ENCODE measurements around the gene ANKRD22. TPM values are rescaled to one million over a fixed set of nuclear protein-coding genes. Genes with fewer than 3 reads are reported as not detected.
A peak's percentile ranks its signal among the peaks of the same experiment; 100 is the strongest.

Gene ANKRD22
- total RNA-seq, 6 donors from 2014 or later, result 0.30 to 1.9 (median 1.1) TPM; not detected in 2

DNA sequence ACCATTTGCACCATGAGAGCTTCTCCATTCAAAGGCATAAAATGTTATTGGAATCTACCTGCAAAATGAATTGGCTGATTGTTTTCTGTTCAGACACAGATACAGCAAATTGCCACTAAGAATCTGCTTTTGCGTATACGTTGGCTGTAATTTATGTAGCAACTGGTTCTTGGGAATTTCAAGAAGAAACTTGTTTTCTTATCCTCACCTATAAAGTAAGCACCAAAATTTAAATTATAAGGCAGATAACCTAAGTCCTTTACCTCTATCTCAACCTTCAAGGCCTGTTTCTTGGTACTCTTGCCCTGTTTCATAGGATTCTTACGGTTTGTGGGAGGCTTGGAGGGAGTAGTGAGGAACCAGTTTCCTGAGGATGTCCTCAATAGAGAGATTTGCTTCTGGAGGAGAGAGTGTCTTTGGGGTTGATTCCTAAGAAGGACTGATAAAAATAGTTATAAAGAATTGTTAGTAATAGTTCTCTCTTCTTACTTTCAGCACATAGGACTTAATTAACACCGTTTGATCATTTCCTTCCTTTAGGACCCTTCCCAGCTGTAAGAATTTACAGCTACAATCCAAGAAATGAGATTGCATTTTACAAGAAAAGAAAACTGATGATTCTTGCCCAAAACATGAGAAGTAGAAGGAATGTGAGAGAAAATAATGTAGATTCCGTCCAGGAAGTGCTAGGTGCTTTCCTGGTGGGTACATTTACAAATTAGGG is 30.4 kb upstream of the ANKRD22 start:
- no peak for ATAC-seq (ENCODE audit: low FRiP score in 2 of 2)
- peaks cover 11 to 30% (median 23%) of the 10 kb centered on the region in 4 donors for H3K4me1 ChIP-seq
- peak overlapping the region in 1 of 4 donors; percentile 75 for H3K4me3 ChIP-seq
- TF ChIP-seq, protein P1, sequence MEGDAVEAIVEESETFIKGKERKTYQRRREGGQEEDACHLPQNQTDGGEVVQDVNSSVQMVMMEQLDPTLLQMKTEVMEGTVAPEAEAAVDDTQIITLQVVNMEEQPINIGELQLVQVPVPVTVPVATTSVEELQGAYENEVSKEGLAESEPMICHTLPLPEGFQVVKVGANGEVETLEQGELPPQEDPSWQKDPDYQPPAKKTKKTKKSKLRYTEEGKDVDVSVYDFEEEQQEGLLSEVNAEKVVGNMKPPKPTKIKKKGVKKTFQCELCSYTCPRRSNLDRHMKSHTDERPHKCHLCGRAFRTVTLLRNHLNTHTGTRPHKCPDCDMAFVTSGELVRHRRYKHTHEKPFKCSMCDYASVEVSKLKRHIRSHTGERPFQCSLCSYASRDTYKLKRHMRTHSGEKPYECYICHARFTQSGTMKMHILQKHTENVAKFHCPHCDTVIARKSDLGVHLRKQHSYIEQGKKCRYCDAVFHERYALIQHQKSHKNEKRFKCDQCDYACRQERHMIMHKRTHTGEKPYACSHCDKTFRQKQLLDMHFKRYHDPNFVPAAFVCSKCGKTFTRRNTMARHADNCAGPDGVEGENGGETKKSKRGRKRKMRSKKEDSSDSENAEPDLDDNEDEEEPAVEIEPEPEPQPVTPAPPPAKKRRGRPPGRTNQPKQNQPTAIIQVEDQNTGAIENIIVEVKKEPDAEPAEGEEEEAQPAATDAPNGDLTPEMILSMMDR (IDR thresholded peaks at IDR 0.05), result no peak
- TF ChIP-seq POLR2A (IDR thresholded peaks at IDR 0.05), result no peak
- no peak for TF ChIP-seq EP300 (IDR thresholded peaks at IDR 0.05)
- no peak for TF ChIP-seq POLR2AphosphoS5 (IDR thresholded peaks at IDR 0.05)
- H3K36me3 ChIP-seq, result no peaks in the 10 kb centered on the region
- H3K27me3 ChIP-seq, result no peaks in the 10 kb centered on the region
- WGBS, 2 donors, result 65 to 68% methylated on average over 5 of the region's 5 CpGs
- DNase-seq, result no peak
- no peaks in the 10 kb centered on the region for H3K9me3 ChIP-seq
- H3K27ac ChIP-seq, result peak overlapping the region in 2 of 4 donors; percentile 41 to 91

DNA sequence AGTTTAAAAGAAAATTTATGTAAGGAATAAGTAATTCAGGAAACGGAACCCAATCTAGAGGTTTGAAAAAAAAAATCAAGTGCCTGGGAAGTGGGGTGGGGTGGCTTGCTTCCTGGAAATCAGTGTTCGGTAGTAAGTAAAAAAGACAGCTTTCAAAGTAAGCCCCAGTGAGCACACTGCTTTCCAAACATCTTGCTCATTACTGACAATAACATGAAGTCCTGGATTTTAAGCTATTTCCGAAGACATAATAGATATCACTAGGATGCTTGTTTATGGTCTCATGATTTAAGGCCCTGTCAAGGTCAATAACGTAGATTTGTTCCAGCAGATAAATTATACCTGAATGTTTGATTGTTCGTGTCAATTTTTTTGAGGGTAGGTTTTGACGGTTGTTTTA is 29.7 kb upstream of the ANKRD22 start:
- Histone ChIP-seq H3K9me3 (no peaks in the 10 kb centered on the region), H3K27me3 (no peaks in the 10 kb centered on the region), H3K4me3 (peak overlapping the region in 3 of 4 donors; percentile 63 to 85 (median 75)), H3K36me3 (no peaks in the 10 kb centered on the region), H3K4me1 (peaks cover 11 to 30% (median 19%) of the 10 kb centered on the region in 4 donors), H3K27ac (peak overlapping the region; percentile 86 to 93 (median 90))
- TF ChIP-seq, protein P1 (IDR thresholded peaks at IDR 0.05), result no peak
- TF ChIP-seq POLR2A (IDR thresholded peaks at IDR 0.05), result no peak
- no peak for TF ChIP-seq EP300 (IDR thresholded peaks at IDR 0.05)
- DNase-seq (no peak), ATAC-seq (ENCODE audit: low FRiP score in 2 of 2) (no peak)
- 33 to 34% methylated on average over 6 of the region's 6 CpGs for WGBS, 2 donors

DNA sequence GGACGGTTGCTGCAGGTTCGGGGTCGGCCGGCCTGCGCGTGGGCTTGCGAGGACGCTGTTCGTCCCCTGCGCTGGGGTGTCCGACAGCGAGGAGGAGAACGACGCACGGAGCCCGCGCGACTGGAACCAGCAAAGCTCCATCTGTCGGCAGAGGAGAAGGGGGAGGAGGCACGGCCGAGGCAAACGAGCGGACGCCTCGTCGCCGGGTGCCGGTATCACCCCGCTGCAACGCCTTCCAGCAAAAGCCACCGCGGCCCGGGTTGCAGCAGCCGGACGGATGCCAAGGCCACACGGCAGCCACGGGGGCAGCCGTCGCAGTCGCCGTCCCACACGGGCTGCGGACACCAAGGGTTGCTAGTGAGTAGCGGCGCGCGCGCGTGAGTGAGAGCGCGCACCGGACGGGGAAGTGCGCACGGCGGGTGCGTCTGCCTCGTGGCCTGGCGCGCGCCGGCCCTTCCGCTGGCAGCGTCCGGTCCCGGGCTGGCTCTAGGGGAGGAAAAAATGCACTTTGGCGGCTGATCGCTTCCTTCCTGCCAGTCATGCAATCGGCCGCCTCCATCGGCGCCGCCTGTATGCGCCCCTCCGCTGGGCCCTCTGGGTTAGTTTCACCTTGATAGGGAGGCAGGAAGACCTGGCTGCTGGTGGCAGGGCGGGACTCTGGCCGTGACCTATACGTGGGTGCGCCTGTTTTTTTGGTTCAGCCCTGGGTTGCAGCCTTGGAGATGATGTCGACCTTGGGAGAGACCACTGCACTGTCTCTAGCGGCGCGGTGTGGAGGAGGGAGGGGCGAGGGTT is 28.8 kb upstream of the ANKRD22 start:
- no peaks in the 10 kb centered on the region for H3K27me3 ChIP-seq
- peak overlapping the region; percentile 86 to 93 (median 90) for H3K27ac ChIP-seq
- H3K9me3 ChIP-seq, result no peaks in the 10 kb centered on the region
- DNase-seq, result peak; percentile 86 to 97
- no peaks in the 10 kb centered on the region for H3K36me3 ChIP-seq
- whole genome bisulfite sequencing, 2 donors, result 0 to 5% methylated on average over 11 to 24 of the region's 84 CpGs
- TF ChIP-seq POLR2AphosphoS5 (IDR thresholded peaks at IDR 0.05) (peak; percentile 80 to 89), POLR2A (IDR thresholded peaks at IDR 0.05) (peak in 3 of 4 donors; percentile 22 to 87 (median 64)), EP300 (IDR thresholded peaks at IDR 0.05) (peak in 1 of 4 donors; percentile 51)
- TF ChIP-seq, protein P1 (IDR thresholded peaks at IDR 0.05), result peak in 5 of 6 experiments; percentile 9 to 35 (median 18)
- H3K4me1 ChIP-seq, result peaks cover 11 to 30% (median 19%) of the 10 kb centered on the region in 4 donors
- peak; percentile 97 for ATAC-seq (ENCODE audit: low FRiP score in 2 of 2)
- H3K4me3 ChIP-seq, result peak overlapping the region; percentile 63 to 85 (median 71)

DNA sequence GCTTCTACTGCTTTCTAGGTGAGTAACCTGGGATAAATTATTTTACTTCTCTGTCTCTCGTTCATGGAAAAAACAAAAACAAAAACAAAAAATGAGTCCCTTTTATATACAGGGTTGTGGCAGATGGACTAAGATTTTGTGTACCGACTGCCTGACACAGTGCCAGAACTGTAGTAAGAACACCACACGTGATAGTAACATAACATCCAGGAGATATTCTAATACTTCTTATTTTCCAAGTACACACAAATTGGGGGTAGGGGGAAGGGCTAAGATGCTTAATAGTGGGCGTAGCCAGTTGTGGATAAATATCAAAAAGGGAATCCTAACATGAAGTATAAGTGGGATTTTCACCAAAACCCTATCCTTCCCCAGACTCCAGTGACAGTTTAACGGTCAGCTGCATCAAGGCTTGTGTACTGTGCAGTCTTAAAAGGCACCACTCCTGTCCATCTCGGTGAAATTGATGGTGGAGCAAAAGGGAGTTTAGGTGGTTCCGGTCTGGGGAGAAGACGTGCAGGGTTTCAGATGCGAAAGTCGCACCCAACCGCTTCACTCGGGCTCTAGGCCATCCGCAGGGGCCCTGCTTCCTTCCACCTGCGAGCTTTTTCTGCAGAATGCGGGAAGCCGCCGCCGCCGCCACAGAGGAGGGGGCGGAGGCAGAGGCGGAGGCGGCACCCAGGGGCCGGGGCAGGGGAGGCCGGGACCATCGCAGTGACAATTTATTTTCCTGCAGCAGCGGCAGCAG is 28.1 kb upstream of the ANKRD22 start, which contains the start of gene STAMBPL1:
Gene STAMBPL1 (plus strand): TSS at position 712 of the 748 bp plus-strand sequence. CDS start 21,464 bp downstream, outside the sequence.
- WGBS, 2 donors, result 5 to 22% methylated on average over 6 to 26 of the region's 26 CpGs
- Histone ChIP-seq H3K4me1 (peaks cover 11 to 30% (median 19%) of the 10 kb centered on the region in 4 donors), H3K27ac (peak within 1 kb of the TSS; percentile 86 to 93 (median 90)), H3K36me3 (no peaks in the 10 kb centered on the region), H3K27me3 (no peaks in the 10 kb centered on the region), H3K9me3 (no peaks in the 10 kb centered on the region), H3K4me3 (peak within 1 kb of the TSS; percentile 63 to 85 (median 71))
- DNase-seq (peak; percentile 59 to 92), ATAC-seq (ENCODE audit: low FRiP score in 2 of 2) (peak; percentile 77 to 79)
- TF ChIP-seq POLR2AphosphoS5 (IDR thresholded peaks at IDR 0.05), result no peak
- no peak for TF ChIP-seq POLR2A (IDR thresholded peaks at IDR 0.05)
- TF ChIP-seq, protein P1 (IDR thresholded peaks at IDR 0.05), result no peak

All from upper lobe of left lung (tissue), 6 donors.